ENCODE measurements around the gene MAD1L1.
"Not testable (repeated sequence)": the region's sequence is repeated elsewhere in the genome, so short reads cannot be mapped to it uniquely, and the experiment has no call there.

The MAD1L1 gene

GRCh38 chr7:2007551-2007950 is 225.2 kb downstream of the MAD1L1 start:
- no peak for DNase-seq

GRCh38 chr7:2006921-2007381 is 225.8 kb downstream of the MAD1L1 start:
- no peak for DNase-seq

- DNase-seq: no peak
Observed at GRCh38 chr7:2006231-2006771, 226.4 kb downstream of the MAD1L1 start.

GRCh38 chr7:2005786-2006185 is 227.0 kb downstream of the MAD1L1 start:
- no peak for DNase-seq

- no peak for DNase-seq
Observed at GRCh38 chr7:2004841-2005725, 227.7 kb downstream of the MAD1L1 start.

GRCh38 chr7:2003931-2004812 is 228.6 kb downstream of the MAD1L1 start:
- no peak for DNase-seq

- DNase-seq: no peak
Observed at GRCh38 chr7:2003451-2003930, 229.3 kb downstream of the MAD1L1 start.

GRCh38 chr7:2002561-2003450 is 229.9 kb downstream of the MAD1L1 start:
- no peak for DNase-seq

- no peak for DNase-seq
Observed at GRCh38 chr7:2001601-2002442, 230.9 kb downstream of the MAD1L1 start.

GRCh38 chr7:2000746-2001321 is 231.9 kb downstream of the MAD1L1 start:
- DNase-seq: no peak

GRCh38 chr7:2000153-2000687 is 232.5 kb downstream of the MAD1L1 start:
- no peak for DNase-seq

- no peak for DNase-seq
Observed at GRCh38 chr7:1999278-1999984, 233.3 kb downstream of the MAD1L1 start.

GRCh38 chr7:1998146-1998545 is 234.6 kb downstream of the MAD1L1 start:
- DNase-seq: no peak

- no peak for DNase-seq
Observed at GRCh38 chr7:1997537-1998076, 235.1 kb downstream of the MAD1L1 start.

GRCh38 chr7:1996816-1997215 is 235.9 kb downstream of the MAD1L1 start:
- DNase-seq: no peak

- not testable (repeated sequence) for DNase-seq
Observed at GRCh38 chr7:1995911-1996420, 236.8 kb downstream of the MAD1L1 start.

- no peak for DNase-seq
Observed at GRCh38 chr7:1995426-1995825, 237.3 kb downstream of the MAD1L1 start.

GRCh38 chr7:1994931-1995330 is 237.8 kb downstream of the MAD1L1 start:
- no peak for DNase-seq
